GM21447 (cell line): ENCODE data around the gene PHACTR3.

Experiments used
- ATAC-seq: cut with Tn5 transposase; IDR thresholded peaks from one replicate; pipeline ENCODE4 v1.9.1; 2021; ENCODE audit not compliant: unreplicated experiment

PHACTR3 gene

DNA sequence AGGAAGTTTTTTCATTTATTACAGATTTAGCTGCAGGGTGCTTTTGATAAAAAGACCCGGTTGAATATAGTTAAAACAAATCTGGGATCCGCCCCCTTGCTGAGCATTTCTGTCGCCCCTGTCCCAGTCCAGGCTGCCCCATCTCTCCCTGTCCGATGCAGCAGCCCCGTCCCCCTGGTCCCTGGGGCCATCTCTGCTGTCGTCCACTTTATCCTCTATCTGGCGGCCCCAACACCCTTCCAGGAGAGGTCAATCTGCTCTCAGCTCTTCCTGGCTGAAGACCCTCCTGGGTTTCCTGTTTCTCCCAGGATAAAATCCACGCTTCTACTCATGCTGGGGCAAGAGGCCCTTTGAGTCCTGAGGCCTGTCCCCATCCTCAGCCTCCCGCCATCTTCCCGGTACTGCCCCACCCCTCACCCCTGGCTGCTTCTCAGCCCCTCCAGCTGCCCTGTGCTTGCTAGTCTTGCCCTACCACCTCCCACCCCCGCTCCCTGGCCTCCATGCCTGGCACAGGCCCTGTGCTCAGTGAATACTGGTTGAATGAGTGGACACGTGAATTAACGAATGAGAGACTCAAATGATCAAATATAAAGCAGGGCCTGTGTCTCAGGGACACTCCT, 16.0 kb upstream of the PHACTR3 start:
- ATAC-seq, result no peak

DNA sequence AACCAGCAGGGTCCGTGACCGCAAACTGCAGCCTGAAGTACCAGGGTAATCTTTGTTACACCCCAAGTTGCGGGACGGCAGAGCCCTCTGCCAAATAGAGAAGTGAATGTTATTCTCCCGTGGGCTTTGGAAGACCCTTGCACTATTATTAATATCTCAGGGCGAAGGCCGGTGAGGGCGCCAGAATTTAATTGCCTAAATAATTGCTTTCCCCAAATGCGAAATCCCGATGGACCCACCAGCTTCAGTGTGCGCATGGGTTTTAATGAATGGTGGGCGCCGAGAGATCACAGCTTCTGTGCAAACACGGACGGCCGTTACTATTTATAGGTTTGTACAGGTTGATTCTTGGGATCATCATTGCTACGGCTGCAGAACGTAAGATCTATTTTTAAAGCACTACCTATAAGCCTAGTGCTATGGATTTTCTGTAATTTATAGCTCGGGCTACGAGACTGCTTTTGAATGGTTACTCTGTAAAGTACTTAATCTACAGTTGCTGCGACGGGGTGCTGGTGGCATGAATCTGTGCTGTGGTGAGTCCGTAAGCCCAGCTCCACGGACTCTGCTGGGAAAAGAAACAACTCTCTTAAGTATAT, 15.2 kb upstream of the PHACTR3 start:
- no peak for ATAC-seq

DNA sequence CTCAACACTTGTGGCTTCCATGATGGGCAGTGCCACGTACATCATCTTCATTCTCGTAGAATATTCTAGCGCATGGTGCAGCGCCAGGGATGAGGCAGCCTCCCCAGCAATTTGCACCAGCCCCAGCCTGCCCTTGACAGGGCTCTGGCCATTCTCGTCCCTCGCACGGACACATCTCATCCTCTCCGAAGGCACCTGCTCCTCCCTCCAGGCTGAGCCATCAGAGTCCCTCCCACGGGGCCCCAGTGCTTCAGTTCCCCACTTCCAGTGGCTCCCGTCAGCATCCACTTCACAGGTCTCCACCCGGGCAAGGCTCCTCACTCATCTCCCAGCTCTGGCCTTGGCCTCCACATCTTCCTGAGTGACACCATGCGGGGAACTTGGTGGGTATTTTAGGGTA, 13.3 kb upstream of the PHACTR3 start:
- ATAC-seq, result no peak

DNA sequence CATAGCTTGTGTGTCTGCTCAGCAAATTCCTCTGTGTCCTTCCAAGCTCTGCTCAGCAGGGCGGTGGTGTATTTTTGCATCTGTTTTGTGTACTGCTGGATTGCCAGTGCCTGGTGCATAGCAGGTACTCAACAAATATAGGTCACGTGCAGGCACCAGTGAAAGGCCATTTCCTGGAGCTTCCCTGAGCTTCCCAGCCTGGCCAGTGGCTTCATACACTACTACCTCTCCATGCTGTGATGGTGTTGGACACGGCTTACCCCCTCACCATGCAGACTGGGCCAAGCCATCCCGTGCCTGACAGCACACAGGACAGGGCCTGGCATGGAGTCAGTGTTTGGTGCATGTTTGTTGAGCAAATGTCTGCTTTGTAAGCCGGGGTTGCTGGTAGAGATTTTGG, 7.7 kb upstream of the PHACTR3 start:
- no peak for ATAC-seq

DNA sequence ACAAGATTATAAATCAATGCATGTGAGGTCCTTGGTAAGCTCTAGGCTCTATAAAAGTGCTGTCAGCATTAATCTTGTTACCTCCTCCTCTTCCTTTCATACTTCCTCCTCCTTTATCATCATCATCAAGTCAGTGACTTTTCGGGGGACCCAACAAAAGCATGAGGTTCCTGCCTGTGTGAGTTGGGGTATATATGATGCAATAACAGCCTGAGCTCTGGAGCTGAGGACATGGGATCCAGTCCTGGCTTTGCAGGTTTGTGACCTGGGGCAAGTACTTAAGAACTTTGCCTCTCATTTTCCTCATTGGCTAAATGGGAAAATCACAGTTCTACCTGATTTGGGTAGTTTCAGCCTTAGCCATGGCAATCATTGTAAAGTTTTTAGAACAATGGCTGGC, 7.1 kb upstream of the PHACTR3 start:
- no peak for ATAC-seq

DNA sequence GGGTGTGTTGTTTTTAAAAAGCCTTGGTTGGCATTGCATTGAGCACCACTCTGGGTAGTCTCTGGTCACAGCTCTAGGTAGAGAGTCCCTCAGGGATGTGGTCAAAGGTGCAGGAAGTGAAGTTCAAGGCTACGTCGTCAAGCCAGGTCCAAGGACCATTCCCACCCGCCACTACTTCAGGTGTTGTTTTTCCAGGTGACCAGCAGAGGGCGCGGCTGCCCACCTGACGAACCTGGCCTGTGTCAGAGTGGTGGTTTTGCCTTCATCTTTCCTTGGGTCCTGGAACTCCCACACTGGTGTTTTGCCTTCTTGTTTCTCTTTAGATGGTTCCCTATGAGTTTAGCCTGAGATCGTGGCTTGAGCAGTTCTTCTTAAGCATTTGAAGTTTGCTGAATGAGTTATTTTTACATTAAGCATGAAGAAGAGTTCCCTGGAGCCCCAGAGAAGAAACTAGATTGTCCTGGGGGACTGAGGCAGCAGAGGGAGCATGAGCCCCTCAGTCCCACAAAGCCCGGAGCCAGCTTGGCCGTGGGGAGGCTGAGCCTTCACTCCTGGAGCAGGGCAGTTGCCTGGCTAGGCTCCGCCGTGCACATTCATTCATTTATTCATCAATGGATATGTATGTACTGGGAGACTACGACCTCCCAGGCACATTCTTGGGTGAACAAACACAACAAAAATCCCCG, 5.6 kb upstream of the PHACTR3 start:
- no peak for ATAC-seq

DNA sequence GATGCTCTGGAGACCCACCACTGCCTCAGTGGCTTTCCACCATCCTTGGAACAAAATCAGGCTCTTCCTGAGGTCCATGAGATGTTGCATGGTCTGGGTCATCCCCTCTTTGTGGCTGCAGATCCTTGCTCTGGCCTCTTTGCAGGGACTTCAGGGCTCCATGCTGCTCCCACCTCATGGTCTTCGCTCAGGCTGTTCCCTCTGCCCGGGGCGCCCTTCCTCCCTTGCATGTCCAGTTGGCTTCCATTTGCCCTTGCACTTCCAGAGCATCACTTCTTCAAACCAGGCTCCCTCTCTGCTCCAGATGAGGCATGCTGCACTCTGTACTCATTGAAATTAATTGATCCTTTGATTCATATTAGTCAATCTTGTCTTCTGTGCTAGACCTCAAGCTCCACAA, 4.4 kb upstream of the PHACTR3 start:
- no peak for ATAC-seq

DNA sequence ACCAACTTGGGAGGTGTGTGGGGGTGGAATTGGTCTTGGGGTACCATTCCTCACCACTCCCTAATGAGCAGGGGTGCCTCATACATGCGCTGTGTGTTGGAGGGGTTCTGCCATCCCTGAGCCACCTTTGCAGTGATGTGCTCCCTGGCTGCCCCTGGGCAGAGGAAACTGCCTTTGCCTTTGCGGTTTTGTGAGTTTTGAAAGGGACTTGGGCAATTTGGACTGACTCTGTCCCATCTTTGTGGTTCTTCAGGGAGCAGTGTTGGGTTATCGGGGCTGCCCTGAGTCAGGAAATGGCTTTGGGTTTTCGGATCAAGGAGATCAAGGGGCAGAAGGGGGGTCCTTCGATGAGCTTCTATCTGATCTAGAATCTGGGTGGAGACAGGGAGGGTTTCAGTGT, 3.9 kb upstream of the PHACTR3 start:
- ATAC-seq, result no peak

DNA sequence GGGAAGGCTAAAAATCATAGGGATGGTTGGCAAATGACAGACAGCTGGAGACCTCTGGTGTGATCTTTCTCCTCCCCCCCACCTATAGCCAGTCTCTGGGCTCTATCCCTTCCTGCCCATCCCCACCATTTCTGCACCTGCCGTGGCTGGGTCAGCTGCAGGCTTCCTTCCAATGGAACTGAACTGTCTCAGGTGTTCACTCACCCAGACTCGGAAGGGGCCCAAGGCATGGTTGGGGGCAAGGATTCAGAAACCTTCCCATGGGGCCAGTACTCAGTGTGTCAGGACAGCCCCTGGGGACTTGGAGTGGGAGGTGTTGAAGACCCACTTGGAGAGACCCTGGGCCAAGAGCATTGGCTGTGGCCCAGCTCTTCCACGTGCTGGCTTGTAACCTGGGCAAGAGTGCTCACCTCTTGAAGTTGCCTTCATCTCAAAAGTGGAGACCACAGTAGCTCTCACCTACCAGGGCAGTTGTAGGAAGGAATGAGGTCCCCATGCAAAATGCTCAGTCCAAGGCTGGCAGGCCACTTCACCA, 1.7 kb upstream of the PHACTR3 start:
- no peak for ATAC-seq

DNA sequence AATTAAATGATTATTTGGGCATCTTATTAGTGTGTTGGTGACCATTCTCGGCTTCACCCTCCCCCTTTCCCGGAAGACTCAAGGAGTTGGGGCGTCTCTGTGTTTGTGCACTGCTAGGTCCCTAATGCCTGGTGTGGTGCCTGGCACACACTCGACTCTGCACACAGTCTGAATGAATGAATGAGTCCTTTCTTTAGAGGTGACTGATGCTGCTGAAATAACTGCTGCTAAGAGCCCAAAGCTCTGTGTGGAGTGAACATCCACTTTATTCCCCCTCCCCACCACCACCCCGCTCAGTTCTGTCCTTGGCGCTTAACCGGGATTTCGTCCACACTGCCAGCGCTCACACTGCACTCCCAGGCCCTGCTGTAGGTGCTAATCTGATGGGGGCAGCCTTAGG, 1.2 kb upstream of the PHACTR3 start:
- no peak for ATAC-seq

DNA sequence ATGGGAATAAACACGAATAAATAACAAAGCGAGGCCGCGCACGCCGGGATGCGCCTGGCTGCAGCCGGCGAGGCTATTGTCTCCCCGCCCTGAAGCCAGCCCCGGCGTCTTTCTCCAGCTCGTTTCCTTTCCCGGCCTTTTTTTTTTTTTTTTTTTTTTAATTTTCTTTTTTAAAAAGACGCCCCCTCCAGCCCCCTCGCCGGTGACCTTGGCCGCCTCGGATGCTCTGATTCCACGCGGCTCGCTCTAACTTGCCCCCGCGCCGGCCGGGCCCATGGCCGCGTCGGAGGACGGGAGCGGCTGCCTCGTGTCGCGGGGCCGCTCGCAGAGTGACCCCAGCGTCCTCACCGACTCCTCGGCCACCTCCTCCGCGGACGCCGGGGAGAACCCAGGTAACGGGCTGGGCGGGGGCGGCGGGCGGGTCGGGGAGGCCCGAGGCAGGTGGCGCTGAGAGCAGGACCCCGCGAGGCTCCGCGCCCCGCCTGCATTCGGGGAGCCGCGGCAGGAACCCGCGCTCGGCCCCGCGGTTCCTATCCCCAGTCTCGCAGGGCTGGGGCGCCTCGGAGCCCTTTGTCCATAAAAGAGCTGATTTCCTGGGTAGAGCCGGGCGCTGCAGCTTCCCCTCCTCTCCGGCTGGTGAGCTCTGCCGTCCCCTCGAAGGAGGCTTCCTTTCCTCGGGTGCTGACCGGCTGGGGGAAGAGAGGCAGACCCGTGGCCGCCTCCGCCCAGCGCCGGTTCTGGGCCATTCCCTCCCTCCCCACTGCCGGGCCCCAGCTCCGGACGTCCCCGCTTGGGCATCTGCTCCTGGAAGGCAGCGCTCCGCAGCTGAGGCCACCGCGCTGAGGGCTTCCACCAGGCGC, 631 bp downstream of the PHACTR3 start:
- no peak for ATAC-seq

DNA sequence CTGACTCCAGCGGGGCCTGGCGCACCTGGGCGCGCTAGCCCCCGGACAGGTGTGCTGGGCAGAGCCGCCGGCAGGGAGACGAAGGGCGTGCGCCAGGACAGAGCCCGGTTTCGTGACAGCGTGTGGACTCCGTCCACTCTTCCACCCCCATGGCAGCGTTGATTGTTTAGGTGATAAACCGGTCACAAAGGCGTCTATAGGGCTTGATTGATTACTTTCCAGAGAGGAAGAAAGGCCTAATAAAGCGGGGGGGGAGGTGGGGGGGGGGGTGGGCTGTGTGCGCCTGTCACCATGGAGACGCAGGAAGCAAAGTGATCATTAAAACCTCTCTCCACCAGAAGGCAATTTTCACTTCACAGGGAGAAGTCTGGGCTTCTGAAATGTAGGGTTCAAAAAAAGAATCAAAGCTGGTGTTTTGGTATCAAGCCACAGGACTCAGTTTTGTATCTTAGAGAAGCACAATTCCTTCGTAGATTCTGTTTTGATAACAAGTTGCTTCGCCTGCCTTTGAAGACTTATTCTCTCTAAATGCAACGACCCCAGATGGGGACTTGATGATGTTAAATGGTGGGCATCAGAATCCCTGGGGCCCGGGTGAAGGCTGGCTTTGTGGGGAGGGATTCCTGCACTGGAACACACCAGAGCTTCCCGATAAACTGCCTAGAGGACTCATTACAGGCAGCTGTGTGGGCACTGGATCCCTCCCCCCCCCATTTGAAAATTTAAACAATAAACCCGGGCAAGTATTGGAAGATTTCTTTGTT, 1.4 kb downstream of the PHACTR3 start:
- ATAC-seq, result no peak

DNA sequence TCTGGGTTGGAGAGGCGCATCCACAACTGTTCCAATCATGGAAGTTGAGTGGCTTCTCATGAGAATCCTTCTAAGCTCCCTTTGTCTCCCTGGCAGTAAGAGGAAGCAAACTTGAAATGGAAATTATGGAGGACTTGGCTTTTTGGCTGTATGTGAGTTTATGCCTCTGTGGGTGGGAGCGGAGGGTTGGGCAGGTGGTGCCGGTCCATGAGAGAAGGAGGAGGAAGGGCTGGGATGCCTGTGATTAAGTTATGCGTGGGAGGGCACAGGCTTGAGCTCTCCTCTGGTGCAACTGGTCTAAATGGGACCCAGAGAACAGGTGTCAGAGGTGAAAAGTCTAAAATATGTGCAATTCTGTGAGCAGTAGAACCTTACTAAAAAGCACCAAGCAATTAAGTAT, 2.2 kb downstream of the PHACTR3 start:
- no peak for ATAC-seq

DNA sequence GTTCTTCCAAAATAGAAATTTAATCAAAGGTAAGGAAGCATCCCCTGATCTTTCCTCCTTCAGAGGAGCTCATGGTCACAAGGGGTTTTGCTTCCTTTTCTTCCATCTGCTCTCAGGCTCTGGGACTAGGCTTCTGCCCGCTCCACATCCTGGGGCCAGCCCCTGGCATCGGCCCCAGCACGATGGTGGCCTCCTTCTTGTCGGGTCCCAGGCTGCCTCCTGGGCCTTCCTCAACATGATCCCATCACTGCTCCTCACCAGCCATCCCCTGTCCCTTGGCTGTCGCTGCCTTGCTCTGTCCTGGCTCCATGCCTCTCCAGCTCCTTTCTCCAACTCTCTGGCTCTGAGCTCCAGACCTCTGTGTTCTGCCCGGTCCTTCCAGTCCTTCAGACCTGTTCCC, 4.1 kb downstream of the PHACTR3 start:
- no peak for ATAC-seq

DNA sequence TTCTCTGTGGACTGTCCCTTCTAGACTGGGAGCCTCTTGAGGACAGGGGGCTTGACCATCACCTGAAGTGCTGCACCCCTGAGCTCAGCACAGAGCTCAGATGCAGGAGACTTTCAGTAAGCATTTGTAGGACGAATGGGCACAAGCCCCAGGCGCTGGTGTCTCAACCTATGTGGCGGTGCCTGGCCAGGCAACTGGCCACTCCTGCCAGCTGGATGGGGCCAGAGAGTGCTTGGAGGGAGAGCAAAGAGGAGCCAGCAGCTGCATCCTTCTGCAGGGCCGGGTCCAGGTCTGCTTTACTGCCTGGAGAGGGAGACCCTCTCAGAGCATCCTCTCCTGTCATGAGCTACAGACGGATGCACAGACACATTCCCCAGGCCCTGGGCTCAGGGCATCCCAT, 4.5 kb downstream of the PHACTR3 start:
- ATAC-seq, result no peak

DNA sequence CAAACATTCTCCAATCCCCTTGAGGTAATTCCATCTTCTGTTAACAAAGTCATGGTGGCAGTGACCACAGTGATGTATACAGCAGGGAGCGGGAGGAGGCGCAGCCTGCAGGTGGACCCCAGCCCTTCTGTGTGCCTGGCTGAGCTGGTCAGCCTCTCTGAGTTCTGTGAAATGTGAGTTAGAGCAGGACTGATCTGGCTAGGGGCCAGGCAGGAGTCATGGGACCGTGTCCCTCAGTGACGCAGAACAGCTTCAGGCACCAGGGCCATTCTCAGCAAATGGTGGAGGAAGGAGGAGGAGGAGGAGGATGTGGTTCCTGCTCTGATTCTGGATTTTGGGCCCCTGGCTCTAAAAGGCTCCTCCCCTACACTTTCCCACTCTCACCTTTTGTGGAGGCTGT, 6.9 kb downstream of the PHACTR3 start:
- no peak for ATAC-seq

DNA sequence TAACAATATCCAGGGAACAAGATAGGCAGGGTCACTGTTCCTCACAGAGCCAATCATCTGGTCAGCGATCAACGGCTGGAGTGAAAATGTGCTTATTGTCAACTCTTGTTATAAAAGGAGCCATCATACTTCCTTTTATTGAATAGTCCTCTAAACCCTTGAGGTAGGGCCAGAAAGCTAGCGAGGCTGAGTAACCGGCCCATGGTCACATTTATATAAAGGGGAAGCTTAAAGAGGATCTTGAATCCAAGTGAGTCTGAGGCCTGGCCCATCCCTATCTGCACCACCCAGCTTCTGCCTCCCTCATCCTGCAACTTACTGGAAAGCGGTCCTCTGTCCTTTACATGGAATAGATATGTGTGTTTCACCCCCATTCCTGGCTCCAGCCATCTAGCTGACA, 9.5 kb downstream of the PHACTR3 start:
- no peak for ATAC-seq

DNA sequence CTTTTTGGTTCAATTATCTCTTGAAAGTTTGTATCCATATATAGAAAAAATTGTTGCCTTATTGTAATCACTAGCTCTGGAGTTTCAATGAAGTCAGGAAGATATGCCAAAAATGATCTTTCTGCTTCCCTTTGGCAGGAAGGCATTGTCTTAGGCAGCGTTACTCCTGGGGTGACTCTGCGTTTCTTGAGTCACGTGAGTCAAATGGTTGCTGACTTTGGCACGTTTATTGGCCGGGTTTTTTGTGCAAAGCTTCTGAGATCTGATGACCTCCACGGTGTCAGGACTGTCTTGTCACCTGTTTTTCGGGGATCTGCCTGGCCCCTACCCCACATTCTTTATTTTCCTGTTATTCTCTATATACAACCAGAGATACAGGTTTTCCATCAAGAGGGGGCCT, 10.4 kb downstream of the PHACTR3 start:
- no peak for ATAC-seq

DNA sequence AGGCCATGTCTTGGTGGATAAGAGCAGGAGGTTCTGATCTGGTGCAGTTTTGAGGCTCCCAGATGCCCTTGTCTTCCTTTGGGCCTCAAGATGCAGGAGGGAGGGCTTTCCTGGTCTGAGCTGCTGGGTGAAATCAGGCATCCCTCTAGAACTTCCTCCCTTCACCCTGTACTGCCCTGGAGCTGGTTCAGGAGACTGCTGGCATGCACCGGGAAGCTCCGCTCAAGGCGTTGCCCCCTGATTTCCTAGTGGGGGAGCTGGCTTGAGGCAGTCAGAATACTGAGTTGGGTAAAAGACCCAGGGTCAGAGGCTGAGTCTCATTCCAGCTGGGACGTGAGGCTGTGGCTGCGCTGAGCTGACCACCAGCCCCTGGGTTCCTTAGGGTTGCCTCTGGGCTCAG, 12.0 kb downstream of the PHACTR3 start:
- ATAC-seq, result no peak

DNA sequence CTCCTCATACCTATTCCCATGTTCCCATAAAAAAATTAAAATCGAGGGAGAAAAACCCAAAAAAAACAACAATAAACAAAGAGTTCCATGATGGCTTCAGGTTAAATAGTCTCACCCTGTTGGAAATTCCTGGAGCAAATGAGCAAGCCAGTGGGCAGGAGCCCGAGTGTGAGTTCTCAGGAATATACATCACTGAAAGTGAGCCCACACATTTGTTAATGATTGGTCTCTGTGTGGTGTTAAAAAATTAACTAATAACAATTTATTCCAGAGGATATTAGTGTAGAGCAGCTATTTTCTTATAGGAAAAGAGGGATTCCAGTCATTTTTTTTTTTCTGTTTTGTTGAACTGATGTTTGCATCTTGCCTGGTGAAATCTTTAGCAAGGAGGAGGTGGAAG, 12.9 kb downstream of the PHACTR3 start:
- ATAC-seq, result no peak

DNA sequence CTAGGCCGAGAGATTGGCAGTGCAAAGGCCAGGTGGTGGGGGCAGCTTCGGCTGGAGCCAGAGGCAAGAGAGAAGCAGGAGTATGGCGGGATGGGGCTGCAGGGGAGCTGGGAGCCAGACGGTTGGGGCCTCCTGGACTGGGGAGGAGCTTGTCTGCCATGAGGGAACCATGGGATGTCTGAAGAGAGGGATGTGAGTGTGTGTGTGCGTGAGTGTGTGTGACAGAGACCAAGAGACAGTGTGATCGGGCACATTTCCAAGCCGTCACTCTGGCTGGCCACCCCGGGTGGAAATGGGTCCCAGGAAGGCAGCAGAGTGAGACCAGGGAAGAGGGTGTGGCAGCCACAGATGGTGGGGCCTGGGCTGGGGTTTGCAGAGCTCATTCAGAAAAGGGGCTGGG, 13.8 kb downstream of the PHACTR3 start:
- ATAC-seq, result no peak
